ENCODE data around the gene TEX264. TPM values are rescaled to one million over a fixed set of nuclear protein-coding genes. Genes with fewer than 3 reads are reported as not detected.

The TEX264 gene
- total RNA-seq, 1 donor from 2014 or later = 17.9 TPM

DNA sequence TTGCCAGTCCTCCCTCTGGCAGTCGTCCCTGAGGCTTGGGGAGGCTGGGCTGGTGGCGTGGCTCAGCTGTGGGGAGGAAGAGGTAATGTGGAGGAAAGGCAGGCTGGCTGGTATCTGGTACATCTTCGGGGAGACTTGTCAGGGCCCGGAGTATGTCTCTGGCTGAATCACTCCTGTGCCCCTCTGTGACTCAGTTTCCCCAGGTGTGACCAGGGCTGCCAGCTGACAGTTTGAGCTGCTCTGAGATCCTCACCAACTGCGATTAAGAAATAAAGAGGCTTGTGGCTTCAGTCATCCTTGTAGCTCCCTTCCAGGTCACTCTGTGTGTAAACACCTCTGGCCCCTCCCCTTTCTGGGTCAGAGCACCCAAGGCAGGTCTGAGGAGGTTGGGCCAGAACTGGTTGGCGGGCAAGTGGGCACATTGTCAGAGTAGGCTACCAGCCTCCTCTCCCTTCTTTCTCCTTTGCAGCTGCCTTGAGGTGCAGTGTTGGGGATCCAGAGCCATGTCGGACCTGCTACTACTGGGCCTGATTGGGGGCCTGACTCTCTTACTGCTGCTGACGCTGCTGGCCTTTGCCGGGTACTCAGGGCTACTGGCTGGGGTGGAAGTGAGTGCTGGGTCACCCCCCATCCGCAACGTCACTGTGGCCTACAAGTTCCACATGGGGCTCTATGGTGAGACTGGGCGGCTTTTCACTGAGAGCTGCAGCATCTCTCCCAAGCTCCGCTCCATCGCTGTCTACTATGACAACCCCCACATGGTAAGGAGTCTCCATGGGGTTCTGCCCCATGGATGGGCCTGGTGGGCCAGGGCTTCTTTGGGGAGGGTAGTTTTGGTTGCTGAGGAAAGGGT lies 3.0 kb downstream of the TEX264 start:
- DNase-seq (ENCODE audit: low spot score in 2 of 2) (no peak), FAIRE-seq (no peak)

DNA sequence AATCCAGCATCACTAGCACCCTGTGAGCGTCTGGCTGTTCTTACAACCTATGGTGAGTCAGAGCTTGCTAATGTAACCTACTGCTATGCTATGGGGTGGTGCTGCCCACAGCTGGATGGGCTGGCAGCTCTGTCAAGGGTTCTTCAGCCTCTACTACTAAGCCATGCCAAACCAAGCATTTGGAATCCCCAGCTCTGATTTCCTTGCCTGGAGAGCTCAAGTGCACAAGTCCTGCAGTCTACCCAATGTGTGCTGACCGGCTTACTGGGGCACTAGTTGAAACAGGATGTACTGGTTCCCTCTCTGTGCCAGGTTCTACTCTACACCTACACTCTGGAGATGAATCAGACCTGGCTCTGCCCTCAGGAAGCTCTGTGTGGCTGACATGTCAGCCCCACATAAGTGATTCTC lies 4.2 kb downstream of the TEX264 start:
- FAIRE-seq (no peak), DNase-seq (ENCODE audit: low spot score in 2 of 2) (no peak)

DNA sequence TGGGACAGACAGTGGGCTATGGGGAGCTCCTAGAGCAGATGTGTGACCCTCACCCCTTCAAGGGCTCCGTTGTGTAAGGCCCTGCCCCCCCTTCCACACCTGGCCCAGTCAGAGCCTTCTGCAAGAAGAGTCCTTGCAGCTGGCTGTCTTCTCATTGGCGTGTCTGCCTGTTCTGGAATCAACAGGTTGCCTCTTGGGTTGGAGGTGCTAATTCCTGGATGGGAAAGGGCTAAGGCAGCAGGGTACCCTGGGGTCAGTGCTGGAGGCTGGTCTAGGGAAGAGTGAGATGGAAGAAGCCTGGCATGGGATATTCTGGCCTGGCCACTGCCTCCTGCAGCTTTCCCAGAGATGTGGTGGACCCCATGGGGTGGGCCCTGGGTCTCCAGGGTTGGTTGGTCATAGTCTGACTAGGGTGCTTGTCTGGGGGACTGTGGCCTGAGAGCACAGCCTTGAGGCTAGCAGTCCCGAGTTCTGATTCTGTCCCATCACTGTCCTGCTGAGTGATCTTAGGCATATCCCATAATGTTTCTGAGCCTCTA lies 5.1 kb downstream of the TEX264 start:
- no peak for DNase-seq (ENCODE audit: low spot score in 2 of 2)
- no peak for FAIRE-seq

DNA sequence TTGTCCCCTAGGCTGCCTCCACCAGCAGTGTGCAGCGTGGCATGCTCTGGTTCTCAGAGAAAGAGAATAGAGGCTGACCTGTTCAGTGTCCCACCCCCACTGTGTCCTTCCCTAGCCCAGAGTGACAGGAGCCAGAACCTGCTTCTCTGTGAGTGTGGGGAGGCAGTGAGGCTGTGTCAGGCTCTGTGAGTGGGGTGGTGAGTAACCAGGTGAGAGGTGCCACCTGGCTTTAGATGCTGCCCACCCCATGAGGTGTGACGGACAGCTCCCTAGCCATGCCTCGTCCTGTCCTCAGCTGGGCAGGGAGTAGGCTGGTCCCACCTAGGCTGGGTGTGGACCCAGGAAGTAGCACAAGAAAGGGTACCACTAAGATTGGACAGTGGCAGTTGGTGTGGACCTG lies 6.3 kb downstream of the TEX264 start:
- no peak for FAIRE-seq
- no peak for DNase-seq (ENCODE audit: low spot score in 2 of 2)

DNA sequence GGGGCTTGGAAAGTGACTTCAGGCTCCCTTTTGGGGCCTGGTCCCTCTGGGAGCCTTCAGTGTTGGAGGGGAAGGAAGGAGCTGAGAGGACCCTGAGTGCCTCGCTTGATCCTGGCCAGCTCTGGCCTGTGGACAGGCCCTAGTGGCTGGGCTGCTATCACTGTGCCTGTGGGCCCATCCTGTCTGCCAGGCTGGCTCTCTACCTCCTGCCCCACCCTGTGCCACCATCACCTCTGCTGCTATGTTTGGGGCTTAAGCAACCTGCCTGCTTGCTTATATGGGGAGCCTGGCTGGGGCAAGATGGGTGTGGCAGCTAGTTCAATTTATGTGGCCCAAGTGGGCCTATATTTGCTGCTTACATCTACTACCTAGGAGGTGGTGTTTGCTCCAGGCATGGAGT lies 7.1 kb downstream of the TEX264 start:
- no peak for DNase-seq (ENCODE audit: low spot score in 2 of 2)
- FAIRE-seq = no peak

DNA sequence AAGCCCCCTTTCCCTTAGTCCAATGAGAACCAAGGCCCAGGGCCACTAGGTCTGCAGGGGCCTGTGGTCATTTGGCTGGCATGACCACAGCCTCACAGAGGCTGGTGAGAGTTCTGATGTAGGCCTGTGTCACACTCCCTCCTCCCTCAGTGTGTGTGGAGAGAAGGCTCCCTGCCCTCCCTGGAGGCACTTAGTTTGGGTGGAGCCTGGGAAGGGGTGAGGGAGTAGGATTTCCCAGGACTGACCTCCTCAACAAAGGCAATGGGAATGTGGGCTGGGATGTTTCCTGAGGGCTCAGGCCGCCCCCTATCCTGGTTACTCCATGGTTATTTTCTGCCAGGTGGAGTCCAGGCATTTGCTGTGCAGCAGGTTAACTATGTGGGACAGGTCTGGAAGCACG lies 7.6 kb downstream of the TEX264 start:
- DNase-seq (ENCODE audit: low spot score in 2 of 2) = no peak
- no peak for FAIRE-seq

DNA sequence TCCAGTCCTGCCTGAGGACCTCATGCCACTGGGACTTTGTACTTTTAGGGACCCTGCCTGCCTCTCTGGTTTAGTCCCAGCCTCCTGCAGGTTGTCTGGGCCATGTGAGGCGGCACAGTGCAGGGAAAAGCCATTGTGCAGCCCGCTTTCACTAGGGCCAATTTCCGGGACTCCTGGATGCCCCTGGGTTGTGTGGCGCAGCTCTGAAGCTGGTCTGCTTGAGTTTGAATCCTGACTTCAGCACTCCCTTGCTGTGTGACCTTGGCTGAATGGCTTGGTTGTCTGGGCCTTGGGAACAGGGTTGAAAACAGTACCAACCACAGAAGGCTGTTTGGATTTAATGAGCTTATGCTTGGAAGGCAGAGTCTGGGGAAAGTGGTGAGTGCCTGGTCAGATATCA lies 8.3 kb downstream of the TEX264 start:
- FAIRE-seq (no peak), DNase-seq (ENCODE audit: low spot score in 2 of 2) (no peak)

DNA sequence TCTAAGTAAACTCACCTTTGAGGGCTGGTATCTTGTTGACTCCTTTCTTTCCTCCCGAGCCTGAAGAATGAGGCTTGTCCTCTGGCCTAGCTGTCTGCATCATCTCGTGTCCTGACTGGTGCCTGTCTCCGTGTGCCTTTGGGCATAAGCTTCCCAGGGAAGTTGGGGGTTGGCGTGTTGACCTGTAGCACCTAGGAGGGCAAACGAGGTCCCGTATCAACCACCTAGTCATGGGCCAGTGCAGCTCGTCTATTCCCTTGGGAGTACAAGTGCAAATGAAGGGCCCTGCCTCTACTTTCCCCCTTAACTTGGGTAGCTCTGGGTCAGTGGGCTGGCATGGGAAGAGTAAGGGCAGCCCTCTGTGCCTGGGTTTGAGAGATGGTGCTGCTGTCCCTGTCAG lies 8.7 kb downstream of the TEX264 start:
- FAIRE-seq (no peak), DNase-seq (ENCODE audit: low spot score in 2 of 2) (no peak)

DNA sequence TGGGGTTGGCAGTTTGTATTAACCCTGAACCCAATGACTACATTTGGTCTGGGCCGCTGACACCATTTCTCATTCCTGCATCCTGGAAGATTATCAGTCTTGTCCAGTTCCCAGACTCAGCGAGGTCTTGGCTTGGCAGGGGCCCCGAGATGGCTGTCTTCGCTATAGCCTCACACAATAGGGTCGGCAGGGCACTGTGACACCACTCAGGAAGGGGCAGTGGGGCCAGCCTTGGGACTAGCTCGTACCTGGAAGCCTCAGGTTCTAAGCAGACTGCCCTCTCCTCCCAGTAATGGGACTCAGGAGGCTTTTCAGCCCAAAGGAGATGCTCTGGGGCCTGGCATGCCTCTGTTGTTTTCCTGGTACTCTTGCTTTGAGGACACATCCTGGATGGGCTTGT lies 9.1 kb downstream of the TEX264 start:
- FAIRE-seq = no peak
- DNase-seq (ENCODE audit: low spot score in 2 of 2) = no peak

DNA sequence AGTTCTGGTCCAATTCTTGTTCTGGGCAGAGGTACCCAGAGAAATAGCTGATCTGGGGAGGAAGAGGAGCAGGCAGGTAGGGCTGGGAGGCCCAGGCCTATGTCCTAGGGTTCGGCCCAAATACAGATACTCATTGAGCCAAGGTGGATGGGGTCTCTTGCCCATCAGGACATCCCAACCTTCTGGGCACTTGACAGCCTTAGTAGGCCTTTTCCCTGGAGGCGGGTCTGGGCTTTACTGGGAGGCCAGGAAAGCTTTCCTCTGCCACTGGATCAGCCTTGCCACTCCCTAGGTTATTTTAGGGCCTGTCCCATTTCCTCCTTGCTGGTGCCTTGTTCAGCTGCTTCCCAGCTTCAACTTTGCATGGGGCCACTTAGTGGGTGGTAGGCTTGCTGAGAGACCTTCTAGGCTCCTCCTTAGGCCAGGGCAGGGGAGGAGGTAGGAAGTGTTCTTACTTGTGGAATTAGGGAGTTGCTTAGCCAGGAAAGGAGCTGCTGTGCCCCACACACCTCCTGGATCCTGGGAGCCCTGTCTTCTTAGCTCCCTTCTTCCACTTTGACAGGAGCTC lies 9.7 kb downstream of the TEX264 start:
- DNase-seq (ENCODE audit: low spot score in 2 of 2) = no peak
- no peak for FAIRE-seq

DNA sequence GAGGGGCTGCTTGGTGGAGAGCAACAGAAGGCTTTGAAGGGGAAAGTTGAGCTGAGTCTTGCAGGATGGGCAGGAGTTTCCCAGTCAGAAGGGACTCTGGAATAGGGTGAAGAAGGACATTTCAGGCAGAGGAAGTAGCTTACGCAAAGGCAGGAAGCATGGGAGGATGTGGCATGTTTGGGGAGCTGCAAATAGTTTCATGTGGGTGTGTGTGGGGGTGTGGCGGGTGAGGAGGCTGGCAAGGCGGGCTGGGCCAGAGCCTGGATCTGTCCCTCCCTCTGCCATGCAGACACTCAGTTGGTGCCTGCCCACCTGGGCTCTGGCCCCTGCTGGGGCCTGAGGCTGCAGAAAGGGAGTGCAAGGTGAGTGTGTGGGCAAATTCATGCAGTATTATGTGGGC lies 10.4 kb downstream of the TEX264 start:
- no peak for FAIRE-seq
- DNase-seq (ENCODE audit: low spot score in 2 of 2) = no peak

DNA sequence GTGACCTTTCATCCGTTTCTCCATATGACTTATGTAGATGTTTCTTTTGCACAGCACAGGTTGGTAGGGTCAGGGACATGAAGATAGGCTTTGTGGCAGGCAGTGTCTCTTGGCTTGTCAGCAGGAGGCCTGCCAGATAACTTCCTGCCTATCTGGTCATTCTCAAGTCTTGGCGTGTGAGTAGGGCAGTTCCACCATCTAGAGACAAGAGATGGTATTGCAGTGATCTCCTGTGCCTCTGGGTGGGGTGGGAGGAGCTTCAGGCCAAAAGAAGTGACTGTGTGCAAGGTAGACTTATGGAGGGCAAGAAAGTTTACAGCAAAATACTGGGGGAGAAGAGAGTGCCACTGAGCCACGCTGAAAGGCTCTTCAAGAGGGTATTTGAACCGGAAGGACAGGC lies 11.0 kb downstream of the TEX264 start:
- FAIRE-seq (no peak), DNase-seq (ENCODE audit: low spot score in 2 of 2) (peak; percentile 51 to 77)

DNA sequence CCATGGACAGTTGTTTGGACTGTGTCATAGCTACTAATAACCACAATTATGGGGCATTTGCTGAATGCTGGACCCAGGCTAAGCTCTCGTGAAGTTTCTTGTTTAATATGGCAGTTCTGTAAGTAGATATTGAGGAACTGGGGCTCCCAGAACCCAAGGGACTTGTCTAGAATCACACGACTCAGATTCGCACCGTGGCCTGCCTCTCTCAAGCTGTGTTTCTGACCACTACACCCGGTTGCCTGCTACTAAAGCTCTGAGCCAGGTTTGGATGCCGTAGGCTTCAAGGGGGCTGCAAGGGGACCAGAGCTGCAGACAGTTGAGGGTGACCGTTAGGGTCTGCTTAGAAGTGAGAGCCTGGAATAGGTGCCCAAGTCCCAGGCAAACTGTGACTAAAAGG lies 11.5 kb downstream of the TEX264 start:
- FAIRE-seq = no peak
- no peak for DNase-seq (ENCODE audit: low spot score in 2 of 2)

DNA sequence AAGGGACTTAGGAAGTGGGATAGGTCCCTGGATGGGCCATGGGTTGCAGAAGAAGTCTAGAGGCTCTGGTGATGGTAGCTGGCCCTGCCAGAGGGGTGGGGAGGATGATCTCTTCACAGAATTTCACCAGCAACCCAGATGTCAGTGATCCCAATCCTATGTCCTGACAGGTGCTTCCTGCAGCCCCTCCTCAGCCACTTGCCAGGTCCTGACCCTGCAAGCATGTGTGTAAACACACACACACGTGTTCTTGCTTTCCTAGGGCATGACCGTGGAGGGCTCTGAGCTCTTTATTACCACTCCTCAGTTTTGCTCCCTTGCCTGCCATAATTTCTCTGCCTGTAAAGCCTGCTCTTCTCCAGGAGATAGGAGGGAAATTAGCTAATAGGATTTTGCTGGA lies 12.5 kb downstream of the TEX264 start:
- no peak for FAIRE-seq

DNA sequence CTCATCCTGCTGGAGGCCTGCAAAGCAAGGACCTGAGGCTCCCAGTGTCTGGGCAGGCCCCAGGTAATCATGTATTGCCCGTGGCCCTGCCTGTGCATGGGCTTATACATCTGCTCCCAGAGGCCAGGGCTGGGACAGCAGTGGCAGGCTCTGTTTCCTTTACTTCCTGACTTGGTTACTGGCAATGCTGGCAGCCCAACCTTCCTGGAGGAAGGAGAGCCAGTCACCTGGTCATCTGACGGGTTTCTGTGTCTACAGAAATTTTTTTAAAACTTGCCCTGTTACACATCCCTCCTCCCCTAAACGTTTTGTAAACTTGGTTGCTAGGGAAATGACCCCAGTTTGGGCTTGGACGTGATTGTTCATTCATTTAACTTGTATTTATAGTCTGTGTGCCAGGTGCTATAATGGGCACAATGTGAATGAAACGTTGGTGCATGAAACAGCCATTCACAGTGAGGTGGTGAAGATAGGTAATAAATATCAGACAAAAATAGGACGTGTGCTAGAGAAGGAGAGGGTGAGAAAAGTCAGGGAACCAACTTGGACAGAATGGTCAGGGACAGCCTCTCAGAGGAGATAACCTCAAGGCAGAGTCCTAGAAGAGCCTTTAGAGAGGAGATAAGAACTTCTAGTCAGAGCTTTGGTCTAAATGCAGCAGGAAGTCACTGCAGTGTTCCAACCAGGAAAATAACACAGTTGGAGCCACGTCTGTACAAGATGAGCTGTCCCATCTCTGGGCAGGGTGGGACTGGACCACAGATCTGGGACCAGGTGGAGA lies 14.1 kb downstream of the TEX264 start:
- no peak for DNase-seq (ENCODE audit: low spot score in 2 of 2)
- no peak for FAIRE-seq

More for the DNA sequence above, 12.5 kb downstream of the TEX264 start:
- no peak for DNase-seq (ENCODE audit: low spot score in 2 of 2)

DNA sequence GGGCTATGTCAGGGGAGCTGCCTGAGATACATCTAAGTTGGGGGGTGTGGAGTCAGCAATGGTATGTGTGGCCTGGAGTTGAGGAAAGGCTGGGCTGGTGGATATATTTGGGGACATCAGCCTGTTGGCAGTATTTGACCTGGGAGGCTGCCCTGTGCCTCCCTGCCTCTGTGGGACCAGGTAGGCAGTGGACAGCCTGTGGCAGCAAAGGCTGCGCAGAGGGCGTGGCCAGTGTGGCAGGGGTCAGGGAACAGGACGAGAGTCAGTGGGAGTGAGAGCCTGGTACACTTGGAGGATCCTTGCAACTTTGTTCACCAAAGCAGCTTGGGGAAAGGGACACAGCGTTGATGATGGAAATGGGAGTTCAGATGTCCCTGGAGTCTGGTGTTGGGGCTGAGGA lies 15.0 kb downstream of the TEX264 start:
- FAIRE-seq (no peak), DNase-seq (ENCODE audit: low spot score in 2 of 2) (no peak)

DNA sequence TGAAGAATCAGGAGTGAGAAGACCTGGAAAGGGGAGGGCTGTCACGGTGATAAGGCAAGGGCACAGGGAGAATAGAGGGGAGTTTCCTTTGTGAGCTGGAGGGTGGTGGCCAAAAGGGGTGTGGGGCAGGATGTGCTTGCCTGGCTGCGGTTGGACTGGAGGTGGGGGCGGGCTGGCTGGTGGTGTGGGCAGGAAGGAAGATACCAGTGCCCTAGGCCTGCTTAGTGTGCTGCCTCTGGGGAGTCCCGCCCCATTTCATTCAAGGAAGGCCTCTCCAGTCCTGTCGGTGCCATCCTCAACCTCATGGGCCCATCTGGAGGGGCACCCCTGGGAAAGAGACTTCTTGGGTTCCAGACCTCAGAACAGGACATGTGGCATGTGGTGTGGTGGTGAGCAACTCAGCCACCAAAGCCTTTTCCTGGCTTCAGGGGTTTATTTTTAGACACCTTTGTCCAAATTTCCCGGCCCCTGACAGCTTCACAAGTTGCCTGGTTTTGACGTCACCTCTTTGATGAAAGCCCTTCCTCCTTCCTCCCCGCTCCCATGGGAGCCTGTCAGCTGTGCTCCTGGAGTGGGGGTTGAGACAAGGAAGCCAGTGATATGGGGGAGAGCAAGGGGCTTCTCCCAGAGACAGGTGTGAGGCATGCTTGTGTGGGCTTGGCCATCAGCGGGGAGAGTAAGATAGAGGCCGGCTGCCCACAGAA lies 15.6 kb downstream of the TEX264 start:
- no peak for FAIRE-seq

DNA sequence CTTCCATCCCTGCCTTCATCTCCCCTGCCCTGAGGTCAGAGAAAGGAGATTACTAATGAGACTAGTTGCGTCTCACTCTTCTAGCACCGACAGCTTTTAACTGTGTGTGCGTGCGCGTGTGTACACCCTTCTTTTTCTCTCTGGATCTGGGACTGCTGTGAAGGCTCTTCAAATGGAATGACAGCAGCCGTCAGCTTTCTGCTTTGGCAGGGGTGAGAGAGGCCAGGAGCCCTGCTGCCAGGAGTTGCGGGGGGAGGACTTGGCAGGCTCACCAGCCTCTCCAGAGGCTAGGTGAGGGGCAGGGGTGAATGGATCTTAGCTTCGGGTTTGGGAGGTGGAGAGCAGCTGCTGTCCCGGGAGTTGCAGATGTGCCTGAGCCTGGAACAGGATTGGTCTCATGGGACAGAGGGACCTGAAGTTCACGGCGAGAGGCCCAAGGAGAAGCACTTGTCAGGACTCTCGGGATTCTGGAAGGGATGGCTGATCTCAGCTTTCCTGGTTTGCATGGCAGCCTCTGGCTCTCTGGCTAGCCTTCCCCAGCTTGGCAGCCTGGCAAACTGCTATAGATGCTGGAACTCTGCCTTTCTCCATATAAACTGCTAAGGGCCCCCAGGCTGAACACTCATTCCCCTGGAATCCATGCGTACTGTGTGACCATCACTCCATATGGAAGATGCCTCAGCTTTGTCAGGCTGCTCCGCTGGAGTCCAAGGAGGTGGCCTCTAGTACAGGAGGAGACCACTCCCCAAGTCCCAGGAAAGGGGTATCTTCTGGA lies 16.6 kb downstream of the TEX264 start:
- no peak for FAIRE-seq
- no peak for DNase-seq (ENCODE audit: low spot score in 2 of 2)

More for the DNA sequence above, 15.6 kb downstream of the TEX264 start:
- DNase-seq (ENCODE audit: low spot score in 2 of 2) = peak in 1 of 2 donors; percentile 57

DNA sequence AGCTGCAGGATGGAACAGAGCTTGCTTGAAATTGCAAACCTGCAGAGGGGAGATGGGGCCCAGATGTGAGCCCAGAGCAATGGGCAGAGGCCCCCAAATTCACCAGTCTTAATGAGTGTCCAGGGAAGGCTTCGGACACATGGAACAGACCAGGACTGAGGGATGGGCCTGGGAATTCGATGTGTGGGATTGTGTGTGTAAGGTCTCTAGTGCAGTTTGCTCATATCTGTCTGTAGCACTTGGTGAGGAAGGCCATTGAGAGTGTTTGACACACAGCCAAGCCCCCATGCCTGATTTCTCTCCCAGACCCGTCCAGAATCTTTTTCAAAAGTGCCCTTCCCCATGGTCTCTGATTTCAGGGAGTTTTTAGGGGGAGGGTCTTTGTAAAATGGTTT lies 17.2 kb downstream of the TEX264 start:
- FAIRE-seq (no peak), DNase-seq (ENCODE audit: low spot score in 2 of 2) (no peak)

DNA sequence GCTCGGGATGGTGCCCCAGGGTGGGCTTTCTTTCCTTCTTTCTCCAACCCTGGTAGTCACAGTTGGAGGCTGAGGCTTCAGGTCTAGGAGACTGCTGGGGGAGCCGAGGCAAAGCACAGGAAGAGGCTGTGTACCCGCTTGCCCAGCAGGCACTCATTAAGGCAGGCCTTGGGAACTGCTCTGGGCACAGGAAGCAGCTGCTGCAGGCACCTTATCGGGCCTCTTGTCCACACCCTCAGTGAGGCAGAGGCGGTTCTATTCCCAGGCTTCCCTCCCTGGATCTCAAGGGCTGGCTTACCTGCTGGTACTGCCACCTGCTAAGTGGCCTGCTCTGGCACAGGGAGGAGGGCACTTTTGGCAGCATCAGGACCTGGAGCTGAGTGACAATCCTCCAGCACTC lies 20.0 kb downstream of the TEX264 start:
- no peak for DNase-seq (ENCODE audit: low spot score in 2 of 2)

More for the DNA sequence above, 20.0 kb downstream of the TEX264 start:
- no peak for FAIRE-seq

Data from frontal cortex (tissue), 4 donors.